Osteoblast (primary cell): ENCODE measurements around the gene SLC5A6. TPM values are rescaled to one million over a fixed set of nuclear protein-coding genes. Genes with fewer than 3 reads are reported as not detected.

Experiments used
- DNase-seq: peaks from one replicate; pipeline ENCODE4 v3.0.0; 2011; ENCODE audit warnings: low spot score, mixed read lengths; ENCODE audit not compliant: insufficient read length; ENCODE audit errors: missing footprints
- H2AFZ ChIP-seq: 2 replicates; pipeline ENCODE4 v1.6.0; 2011; ENCODE audit warnings: mild to moderate bottlenecking, low read length
- H3K27ac ChIP-seq: 2 replicates; pipeline ENCODE4 v1.5.1; 2011; ENCODE audit warnings: mild to moderate bottlenecking, low read depth, low read length, moderate library complexity
- H3K27me3 ChIP-seq: 2 replicates; pipeline ENCODE4 v1.6.0; 2012; ENCODE audit warnings: mild to moderate bottlenecking, control low read depth, inconsistent platforms, low read length, moderate library complexity; ENCODE audit not compliant: insufficient read depth
- H3K36me3 ChIP-seq: 2 replicates; pipeline ENCODE4 v1.5.1; 2011; ENCODE audit warnings: mild to moderate bottlenecking, low read length, control low read depth, moderate library complexity; ENCODE audit not compliant: insufficient read depth
- H3K4me1 ChIP-seq: 2 replicates; pipeline ENCODE4 v1.5.1; 2011; ENCODE audit warnings: mild to moderate bottlenecking, low read length, control low read depth, moderate library complexity; ENCODE audit not compliant: insufficient read depth
- H3K4me2 ChIP-seq: 2 replicates; pipeline ENCODE4 v1.6.0; 2011; ENCODE audit warnings: mild to moderate bottlenecking, low read length; ENCODE audit not compliant: insufficient read depth
- H3K4me3 ChIP-seq: fragments of 200-600 bp; sonication (generic); 3 replicates; pipeline ENCODE4 v1.5.1; 2012; ENCODE audit warnings: mild to moderate bottlenecking, low read length, inconsistent platforms; ENCODE audit not compliant: insufficient read depth
- H3K79me2 ChIP-seq: 2 replicates; pipeline ENCODE4 v1.6.0; 2012; ENCODE audit warnings: mild to moderate bottlenecking, low read length, control low read depth, inconsistent platforms; ENCODE audit not compliant: insufficient read depth
- H3K9me3 ChIP-seq: 2 replicates; pipeline ENCODE4 v1.5.1; 2011; ENCODE audit warnings: low read depth, low read length, control low read depth
- H4K20me1 ChIP-seq: 2 replicates; pipeline ENCODE4 v1.6.0; 2012; ENCODE audit warnings: mild to moderate bottlenecking, low read length, control low read depth; ENCODE audit not compliant: insufficient read depth
- CTCF ChIP-seq: IDR thresholded peaks from 2 replicates; pipeline ENCODE4 v1.5.1; 2011; ENCODE audit warnings: mild to moderate bottlenecking, low read depth, low read length, moderate library complexity; ENCODE audit errors: extremely low read depth
- total RNA-seq: library from RNA; depleted of rRNA; stranded (reverse); fragments of >200 nt; gene quantifications from 2 replicates; pipeline ENCODE4 v1.2.3, GENCODE V29; 2012

SLC5A6 gene
- total RNA-seq, 1 donor, result 14.1 TPM

- no peak for TF ChIP-seq CTCF
- H4K20me1 ChIP-seq, result peaks cover 2% of the 10 kb centered on the region
- no peak overlapping the region for H2AFZ ChIP-seq
- peak; percentile 8 for DNase-seq
- H3K4me2 ChIP-seq, result no peak overlapping the region
- peaks cover 27% of the 10 kb centered on the region for H3K79me2 ChIP-seq
- no peak overlapping the region for H3K27ac ChIP-seq
- no peaks in the 10 kb centered on the region for H3K9me3 ChIP-seq
- no peaks in the 10 kb centered on the region for H3K27me3 ChIP-seq
- H3K4me1 ChIP-seq, result peaks cover 17% of the 10 kb centered on the region
- peaks cover 65% of the 10 kb centered on the region for H3K36me3 ChIP-seq
- no peak overlapping the region for H3K4me3 ChIP-seq
Observed at GRCh38 chr2:27220091-27220490, 8.0 kb upstream of the SLC5A6 start.

GRCh38 chr2:27219091-27219490 lies 7.0 kb upstream of the SLC5A6 start:
- peaks cover 58% of the 10 kb centered on the region for H3K36me3 ChIP-seq
- no peak overlapping the region for H3K27ac ChIP-seq
- H3K9me3 ChIP-seq, result no peaks in the 10 kb centered on the region
- no peak for TF ChIP-seq CTCF
- H3K4me1 ChIP-seq, result peaks cover 17% of the 10 kb centered on the region
- peaks cover 27% of the 10 kb centered on the region for H3K79me2 ChIP-seq
- H3K27me3 ChIP-seq, result no peaks in the 10 kb centered on the region
- no peak overlapping the region for H3K4me3 ChIP-seq
- peak; percentile 42 for DNase-seq
- H2AFZ ChIP-seq, result no peak overlapping the region
- H3K4me2 ChIP-seq, result no peak overlapping the region
- no peaks in the 10 kb centered on the region for H4K20me1 ChIP-seq

DNA sequence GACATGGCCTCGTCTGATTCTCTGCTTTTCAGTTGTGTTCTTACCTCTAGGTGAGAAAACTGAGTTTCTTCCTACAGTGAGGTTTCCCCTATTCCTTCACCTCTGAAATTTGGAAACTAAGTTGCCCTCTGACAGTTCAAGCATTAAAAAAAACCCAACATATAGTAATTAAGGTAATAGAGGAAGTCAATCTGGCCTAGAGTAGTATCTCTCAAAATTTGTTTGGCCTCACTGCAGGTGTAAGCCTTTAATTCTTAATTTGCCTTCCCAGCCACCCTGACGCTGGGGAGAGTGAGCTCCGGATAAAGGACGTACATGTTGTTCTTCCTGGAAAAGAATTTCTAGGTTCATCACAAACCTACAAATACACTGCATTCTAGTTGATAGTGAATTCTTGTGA lies 6.5 kb upstream of the SLC5A6 start:
- Histone ChIP-seq H3K4me1 (peaks cover 18% of the 10 kb centered on the region), H3K4me3 (no peak overlapping the region), H2AFZ (no peak overlapping the region), H3K27ac (no peak overlapping the region), H3K79me2 (peaks cover 28% of the 10 kb centered on the region), H3K27me3 (no peaks in the 10 kb centered on the region), H3K9me3 (no peaks in the 10 kb centered on the region), H4K20me1 (no peaks in the 10 kb centered on the region), H3K36me3 (peaks cover 53% of the 10 kb centered on the region), H3K4me2 (peak overlapping the region; percentile 96)
- TF ChIP-seq CTCF, result no peak
- DNase-seq, result peak; percentile 42

DNA sequence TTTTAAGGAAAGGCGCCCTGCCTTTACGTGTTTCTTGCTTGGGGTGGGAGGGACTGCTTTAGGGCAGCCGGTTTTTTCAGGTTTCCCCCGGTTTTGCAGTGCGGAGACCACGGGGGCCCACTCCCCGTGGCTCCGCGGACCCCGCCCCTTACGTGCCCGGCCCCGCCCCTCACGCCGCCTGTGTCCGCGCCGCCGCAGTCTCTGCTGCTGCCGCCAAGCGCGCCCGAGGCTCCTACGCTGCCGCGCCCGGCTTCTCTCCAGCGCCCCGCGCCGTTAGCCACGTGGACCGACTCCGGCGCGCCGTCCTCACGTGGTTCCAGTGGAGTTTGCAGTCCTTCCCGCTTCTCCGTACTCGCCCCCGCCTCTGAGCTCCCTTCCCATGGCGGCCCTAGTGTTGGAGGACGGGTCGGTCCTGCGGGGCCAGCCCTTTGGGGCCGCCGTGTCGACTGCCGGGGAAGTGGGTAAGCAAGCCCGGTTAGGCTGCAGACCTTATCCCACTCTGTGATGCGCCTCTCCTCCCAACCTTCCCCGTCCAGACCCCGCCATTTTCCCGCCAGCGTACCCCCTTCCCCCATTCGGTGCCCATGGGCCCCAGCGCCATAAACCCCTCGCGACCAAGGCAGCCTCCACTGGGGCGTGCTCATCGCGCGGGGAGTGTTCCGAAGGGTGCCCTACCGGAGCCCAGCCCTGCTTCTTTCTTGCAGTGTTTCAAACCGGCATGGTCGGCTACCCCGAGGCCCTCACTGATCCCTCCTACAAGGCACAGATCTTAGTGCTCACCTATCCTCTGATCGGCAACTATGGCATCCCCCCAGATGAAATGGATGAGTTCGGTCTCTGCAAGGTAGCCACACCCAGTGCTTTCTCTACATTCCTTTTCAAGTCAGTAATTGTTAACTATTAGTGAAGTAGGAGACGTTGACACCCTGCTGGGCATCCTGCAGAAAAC lies 5.4 kb upstream of the SLC5A6 start, which contains the start of gene CAD:
CAD (plus strand) TSS at position 197 of the 949 bp plus-strand sequence; CDS start at position 380, 183 bp downstream.
- Histone ChIP-seq H2AFZ (peak within 1 kb of the TSS; percentile 93), H3K36me3 (peaks cover 41% of the 10 kb centered on the region), H3K4me1 (peaks cover 27% of the 10 kb centered on the region), H4K20me1 (no peaks in the 10 kb centered on the region), H3K9me3 (no peaks in the 10 kb centered on the region), H3K27me3 (no peaks in the 10 kb centered on the region), H3K4me3 (peak within 1 kb of the TSS; percentile 93), H3K27ac (peak within 1 kb of the TSS; percentile 72), H3K4me2 (peak within 1 kb of the TSS; percentile 96), H3K79me2 (peaks cover 38% of the 10 kb centered on the region)
- peak; percentile 10 for TF ChIP-seq CTCF
- peak; percentile 98 for DNase-seq
